Esophagus squamous epithelium (tissue), 4 donors: ENCODE measurements around the gene NXN.

ENCODE experiments used
- CTCF ChIP-seq, 6 experiments: fragments of 450-650 bp in 4 of 6; fragments of 200-600 bp in 2 of 6; sonication (generic) in 2 of 6; IDR thresholded peaks; one replicate each; pipeline ENCODE4 v1.5.1; 2016 to 2019; ENCODE audit warnings: antibody characterized with exemption in 6 of 6, mild to moderate bottlenecking in 4 of 6, moderate library complexity in 4 of 6
- POLR2A ChIP-seq, 4 donors: fragments of 450-650 bp; IDR thresholded peaks; one replicate each; pipeline ENCODE4 v1.6.1; 2017; ENCODE audit warnings: antibody characterized with exemption in 4 of 4, mild to moderate bottlenecking in 4 of 4, moderate library complexity in 3 of 4

GRCh38 chr17:851924-852323 is 127.7 kb downstream of the NXN start:
- TF ChIP-seq CTCF (IDR thresholded peaks at IDR 0.05) (no peak), POLR2A (IDR thresholded peaks at IDR 0.05) (no peak)
